Astrocyte (in vitro differentiated cells and primary cell): Measurements from ENCODE around the gene PGS1. TPM values are rescaled to one million over a fixed set of nuclear protein-coding genes. Genes with fewer than 3 reads are reported as not detected.

ENCODE experiments used
- DNase-seq: peaks from one replicate; pipeline ENCODE4 v3.0.0-alpha.2; 2010; ENCODE audit warnings: low read depth
- FAIRE-seq: peaks from 2 replicates; lab custom pipeline; 2011; peaks lifted over from hg19 to GRCh38; lab: Jason Lieb, UNC
- H2AFZ ChIP-seq: 2 replicates; pipeline ENCODE4 v1.6.0; 2012; ENCODE audit warnings: low read depth, low read length, inconsistent platforms
- H3K27ac ChIP-seq: 2 replicates; pipeline ENCODE4 v1.5.1; 2011; ENCODE audit warnings: low read depth, low read length, inconsistent platforms
- H3K27me3 ChIP-seq: 2 replicates; pipeline ENCODE4 v1.6.0; 2011; ENCODE audit warnings: low read length, inconsistent platforms; ENCODE audit not compliant: insufficient read depth
- H3K36me3 ChIP-seq: 2 replicates; pipeline ENCODE4 v1.5.1; 2011; ENCODE audit warnings: low read length, inconsistent platforms; ENCODE audit not compliant: insufficient read depth
- H3K4me1 ChIP-seq: 2 replicates; pipeline ENCODE4 v1.5.1; 2011; ENCODE audit warnings: low read length, inconsistent platforms; ENCODE audit not compliant: insufficient read depth
- H3K4me2 ChIP-seq: 2 replicates; pipeline ENCODE4 v1.6.0; 2012; ENCODE audit warnings: low read length, inconsistent platforms
- H3K4me3 ChIP-seq: 2 replicates; pipeline ENCODE4 v1.5.1; 2011; ENCODE audit warnings: low read depth, mild to moderate bottlenecking, low read length, inconsistent platforms; ENCODE audit not compliant: insufficient read depth
- H3K79me2 ChIP-seq: 2 replicates; pipeline ENCODE4 v1.6.0; 2012; ENCODE audit warnings: mild to moderate bottlenecking, low read length, inconsistent platforms; ENCODE audit not compliant: insufficient read depth
- H3K9ac ChIP-seq: 2 replicates; pipeline ENCODE4 v1.6.0; 2012; ENCODE audit warnings: mild to moderate bottlenecking, low read length, inconsistent platforms
- H3K9me3 ChIP-seq: 2 replicates; pipeline ENCODE4 v1.5.1; 2012; ENCODE audit warnings: low read depth, mild to moderate bottlenecking, low read length, inconsistent platforms; ENCODE audit not compliant: insufficient read depth
- H4K20me1 ChIP-seq: 2 replicates; pipeline ENCODE4 v1.6.0; 2012; ENCODE audit warnings: low read length, inconsistent platforms; ENCODE audit not compliant: insufficient read depth
- H3K27ac Mint-ChIP-seq: one replicate; pipeline ENCODE4 v1.8.0; 2021; ENCODE audit warnings: mild to moderate bottlenecking, mixed read lengths; ENCODE audit not compliant: unreplicated experiment
- H3K27me3 Mint-ChIP-seq: one replicate; pipeline ENCODE4 v1.8.0; 2021; ENCODE audit warnings: low read depth, mixed read lengths; ENCODE audit not compliant: unreplicated experiment
- H3K36me3 Mint-ChIP-seq: one replicate; pipeline ENCODE4 v1.8.0; 2021; ENCODE audit warnings: low read depth, mixed read lengths; ENCODE audit not compliant: unreplicated experiment
- H3K4me1 Mint-ChIP-seq: one replicate; pipeline ENCODE4 v1.8.0; 2021; ENCODE audit warnings: low read depth, mixed read lengths; ENCODE audit not compliant: unreplicated experiment
- H3K4me3 Mint-ChIP-seq: one replicate; pipeline ENCODE4 v1.8.0; 2021; ENCODE audit warnings: mild to moderate bottlenecking, moderate library complexity, mixed read lengths; ENCODE audit not compliant: unreplicated experiment
- H3K9me3 Mint-ChIP-seq: one replicate; pipeline ENCODE4 v1.8.0; 2021; ENCODE audit warnings: mild to moderate bottlenecking, mixed read lengths; ENCODE audit not compliant: unreplicated experiment
- CTCF ChIP-seq: IDR thresholded peaks from 2 replicates; pipeline ENCODE4 v1.5.1; 2011; ENCODE audit warnings: low read depth, mild to moderate bottlenecking, inconsistent platforms, low read length, moderate library complexity; ENCODE audit not compliant: insufficient read depth
- EZH2 ChIP-seq: IDR thresholded peaks from 2 replicates; pipeline ENCODE4 v1.6.1; 2012; ENCODE audit warnings: mild to moderate bottlenecking, low read length, inconsistent platforms; ENCODE audit not compliant: insufficient read depth
- total RNA-seq: library from RNA; stranded (reverse); gene quantifications from 2 replicates; pipeline ENCODE4 v1.2.1, GENCODE V29; 2021

PGS1 gene
- total RNA-seq, 1 donor from 2014 or later, result 32.0 TPM

GRCh38 chr17:78377858-78378224, 608 bp upstream of the PGS1 start:
- Mint-ChIP-seq H3K27ac (no peak overlapping the region), H3K4me3 (peak overlapping the region; percentile 31), H3K36me3 (peaks cover 2% of the 10 kb centered on the region), H3K27me3 (no peaks in the 10 kb centered on the region), H3K9me3 (no peaks in the 10 kb centered on the region), H3K4me1 (peaks cover 55% of the 10 kb centered on the region)
- no peak for TF ChIP-seq EZH2
- TF ChIP-seq CTCF, result no peak
- H3K9ac ChIP-seq, result peak overlapping the region; percentile 98
- H3K79me2 ChIP-seq, result peaks cover 43% of the 10 kb centered on the region
- peaks cover 16% of the 10 kb centered on the region for H4K20me1 ChIP-seq
- no peaks in the 10 kb centered on the region for H3K36me3 ChIP-seq
- no peaks in the 10 kb centered on the region for H3K9me3 ChIP-seq
- FAIRE-seq (no peak), DNase-seq (no peak)
- H3K4me1 ChIP-seq, result peaks cover 57% of the 10 kb centered on the region
- no peaks in the 10 kb centered on the region for H3K27me3 ChIP-seq
- peak overlapping the region; percentile 84 for H2AFZ ChIP-seq
- H3K27ac ChIP-seq, result peak overlapping the region; percentile 97
- peak overlapping the region; percentile 97 for H3K4me2 ChIP-seq
- peak overlapping the region; percentile 88 for H3K4me3 ChIP-seq

- H3K4me2 ChIP-seq, result peak overlapping the region; percentile 97
- peak overlapping the region; percentile 98 for H3K9ac ChIP-seq
- H3K27me3 ChIP-seq, result no peaks in the 10 kb centered on the region
- Mint-ChIP-seq H3K27me3 (no peaks in the 10 kb centered on the region), H3K4me3 (peak overlapping the region; percentile 97), H3K4me1 (peaks cover 59% of the 10 kb centered on the region), H3K27ac (peak overlapping the region; percentile 95), H3K36me3 (peaks cover 2% of the 10 kb centered on the region), H3K9me3 (no peaks in the 10 kb centered on the region)
- H3K36me3 ChIP-seq, result no peaks in the 10 kb centered on the region
- peak; percentile 80 for DNase-seq
- no peak for TF ChIP-seq CTCF
- TF ChIP-seq EZH2, result no peak
- peaks cover 16% of the 10 kb centered on the region for H4K20me1 ChIP-seq
- no peaks in the 10 kb centered on the region for H3K9me3 ChIP-seq
- H3K79me2 ChIP-seq, result peaks cover 52% of the 10 kb centered on the region
- H2AFZ ChIP-seq, result peak overlapping the region; percentile 84
- H3K27ac ChIP-seq, result peak overlapping the region; percentile 97
- peaks cover 67% of the 10 kb centered on the region for H3K4me1 ChIP-seq
- peak overlapping the region; percentile 88 for H3K4me3 ChIP-seq
- no peak for FAIRE-seq
These were observed 662 bp downstream of the PGS1 start for GRCh38 chr17:78379131-78379491.

- Mint-ChIP-seq H3K36me3 (peaks cover 2% of the 10 kb centered on the region), H3K9me3 (no peaks in the 10 kb centered on the region), H3K27ac (peak overlapping the region; percentile 31), H3K27me3 (no peaks in the 10 kb centered on the region), H3K4me1 (peaks cover 54% of the 10 kb centered on the region), H3K4me3 (peak overlapping the region; percentile 97)
- Histone ChIP-seq H3K4me1 (peaks cover 65% of the 10 kb centered on the region), H4K20me1 (peaks cover 22% of the 10 kb centered on the region), H3K27me3 (no peaks in the 10 kb centered on the region), H3K4me3 (no peak overlapping the region), H3K36me3 (no peaks in the 10 kb centered on the region), H3K27ac (peak overlapping the region; percentile 97), H3K9ac (peak overlapping the region; percentile 9), H2AFZ (no peak overlapping the region), H3K79me2 (peaks cover 63% of the 10 kb centered on the region), H3K4me2 (peak overlapping the region; percentile 97), H3K9me3 (no peaks in the 10 kb centered on the region)
- no peak for FAIRE-seq
- DNase-seq, result no peak
- TF ChIP-seq CTCF (no peak), EZH2 (no peak)
These were observed 1.9 kb downstream of the PGS1 start for GRCh38 chr17:78380370-78380769.
